H1 (cell line): ENCODE results near the gene LCP1. TPM values are rescaled to one million over a fixed set of nuclear protein-coding genes. Genes with fewer than 3 reads are reported as not detected.

Source experiments
- CTCF ChIA-PET: fragments of 300-600 bp; sonication (Branson Sonifier 250); formaldehyde crosslinking; loops from one replicate; lab custom pipeline; 2021; ENCODE audit not compliant: partially characterized antibody; lab: Charles Lee
- POLR2A ChIA-PET: fragments of 300-600 bp; sonication (Branson Sonifier 250); formaldehyde crosslinking; loops from one replicate; lab custom pipeline; 2021; ENCODE audit warnings: inconsistent platforms; ENCODE audit not compliant: partially characterized antibody; lab: Charles Lee
- DNase-seq, 2 experiments: peaks; one replicate each; pipeline versions ENCODE4 v3.0.0 to v3.0.0-alpha.2; 2010 to 2022; ENCODE audit warnings: low spot score in 2 of 2, low read depth in 1 of 2, mixed read lengths in 1 of 2
- FAIRE-seq: peaks from 2 replicates; lab custom pipeline; 2011; peaks lifted over from hg19 to GRCh38; lab: Jason Lieb, UNC
- H2AFZ ChIP-seq: 2 replicates; pipeline ENCODE4 v1.8.1; 2012; ENCODE audit warnings: low read length, inconsistent platforms
- H2AK5ac ChIP-seq: 2 replicates; pipeline ENCODE4 v1.6.1; 2013; ENCODE audit warnings: low read depth, low read length
- H2BK120ac ChIP-seq: replicated peaks from 2 replicates; pipeline ENCODE3; 2013; ENCODE audit warnings: low read depth, low read length, inconsistent platforms
- H2BK12ac ChIP-seq: 2 replicates; pipeline ENCODE4 v1.6.1; 2013; ENCODE audit warnings: low read depth, low read length
- H2BK15ac ChIP-seq: 2 replicates; pipeline ENCODE4 v1.6.1; 2013; ENCODE audit warnings: low read length
- H2BK20ac ChIP-seq: 2 replicates; pipeline ENCODE4 v1.6.1; 2013; ENCODE audit warnings: low read length
- H2BK5ac ChIP-seq: 2 replicates; pipeline ENCODE4 v1.6.1; 2013; ENCODE audit warnings: low read depth, low read length
- H3K14ac ChIP-seq: 2 replicates; pipeline ENCODE4 v1.6.1; 2013; ENCODE audit warnings: inconsistent platforms; ENCODE audit not compliant: insufficient read length
- H3K18ac ChIP-seq: 2 replicates; pipeline ENCODE4 v1.6.1; 2013; ENCODE audit warnings: low read length; ENCODE audit errors: extremely low read depth
- H3K23ac ChIP-seq: 2 replicates; pipeline ENCODE4 v1.6.1; 2013; ENCODE audit warnings: inconsistent platforms; ENCODE audit not compliant: insufficient read length
- H3K23me2 ChIP-seq: 2 replicates; pipeline ENCODE4 v1.6.1; 2013; ENCODE audit warnings: low read depth, low read length
- H3K27ac ChIP-seq: 2 replicates; pipeline ENCODE4 v1.6.1; 2011; ENCODE audit warnings: low read depth, low read length, inconsistent platforms
- H3K27me3 ChIP-seq, 4 experiments: replicated peaks in 1 of 4; 1 replicate in 1 of 4; 2 replicates in 3 of 4; pipeline versions ENCODE4 v1.6.1 to v1.8.1; 2011 to 2013; ENCODE audit warnings: low read length in 3 of 4, mild to moderate bottlenecking in 3 of 4, inconsistent platforms in 2 of 4, mixed read lengths in 2 of 4, moderate library complexity in 1 of 4; ENCODE audit not compliant: control insufficient read depth in 3 of 4, insufficient read depth in 3 of 4; ENCODE audit errors: extremely low read depth in 1 of 4
- H3K36me3 ChIP-seq, 4 experiments: 2 replicates each; pipeline versions ENCODE4 v1.6.1 to v1.8.1; 2011 to 2013; ENCODE audit warnings: mild to moderate bottlenecking in 4 of 4, low read length in 3 of 4, moderate library complexity in 2 of 4, control low read depth in 1 of 4, inconsistent platforms in 1 of 4; ENCODE audit not compliant: insufficient read depth in 4 of 4, control insufficient read depth in 2 of 4
- H3K4ac ChIP-seq: replicated peaks from 2 replicates; pipeline ENCODE3; 2013; ENCODE audit warnings: low read length, low read depth, mixed read lengths, inconsistent platforms; ENCODE audit not compliant: insufficient read length
- H3K4me1 ChIP-seq, 4 experiments: replicated peaks in 1 of 4; 1 replicate in 1 of 4; 2 replicates in 3 of 4; pipeline versions ENCODE4 v1.6.1 to v1.8.1; 2011 to 2013; ENCODE audit warnings: low read length in 3 of 4, inconsistent platforms in 2 of 4, mixed read lengths in 1 of 4; ENCODE audit not compliant: insufficient read depth in 4 of 4, control insufficient read depth in 3 of 4
- H3K4me2 ChIP-seq, 2 experiments: 2 replicates each; pipeline versions ENCODE4 v1.6.1 to v1.8.1; 2011 to 2013; ENCODE audit warnings: low read depth in 2 of 2, low read length in 2 of 2, control low read depth in 1 of 2, inconsistent platforms in 1 of 2, mild to moderate bottlenecking in 1 of 2; ENCODE audit not compliant: insufficient read depth in 1 of 2
- H3K4me3 ChIP-seq, 4 experiments: fragments of 200-600, 300-600 bp in 1 of 4; sonication (generic), shearing (Covaris generic), sonication (Bioruptor Twin) in 1 of 4; 2 replicates each; pipeline versions ENCODE4 v1.5.1 to v1.8.1; 2011 to 2016; ENCODE audit warnings: low read length in 4 of 4, low read depth in 3 of 4, control low read depth in 2 of 4, inconsistent platforms in 2 of 4, mild to moderate bottlenecking in 2 of 4, mixed read lengths in 1 of 4, moderate library complexity in 1 of 4; ENCODE audit not compliant: insufficient read depth in 2 of 4; ENCODE audit errors: extremely low read depth in 1 of 4
- H3K56ac ChIP-seq: replicated peaks from 2 replicates; pipeline ENCODE3; 2013; ENCODE audit warnings: low read depth, mild to moderate bottlenecking, mixed read lengths, low read length, inconsistent platforms; ENCODE audit not compliant: insufficient read length
- H3K79me1 ChIP-seq: 2 replicates; pipeline ENCODE4 v1.6.1; 2013; ENCODE audit warnings: low read depth, low read length, control low read depth
- H3K79me2 ChIP-seq, 2 experiments: 2 replicates each; pipeline versions ENCODE4 v1.6.1 to v1.8.1; 2012 to 2013; ENCODE audit warnings: low read length in 2 of 2, mild to moderate bottlenecking in 2 of 2, inconsistent platforms in 1 of 2; ENCODE audit not compliant: insufficient read depth in 2 of 2, control insufficient read depth in 1 of 2
- H3K9ac ChIP-seq, 4 experiments: replicated peaks in 1 of 4; 1 replicate in 1 of 4; 2 replicates in 3 of 4; pipeline versions ENCODE4 v1.6.1 to v1.8.1; 2011 to 2013; ENCODE audit warnings: low read depth in 3 of 4, low read length in 3 of 4, control low read depth in 2 of 4, mild to moderate bottlenecking in 2 of 4, moderate library complexity in 2 of 4, inconsistent platforms in 1 of 4; ENCODE audit errors: extremely low read depth in 1 of 4
- H3K9me3 ChIP-seq, 2 experiments: 2 replicates each; pipeline versions ENCODE4 v1.6.1 to v1.8.1; 2012 to 2013; ENCODE audit warnings: mild to moderate bottlenecking in 2 of 2, moderate library complexity in 2 of 2, control low read depth in 1 of 2, inconsistent platforms in 1 of 2, low read depth in 1 of 2, low read length in 1 of 2, mixed read lengths in 1 of 2; ENCODE audit not compliant: insufficient read depth in 2 of 2
- H4K20me1 ChIP-seq, 2 experiments: replicated peaks in 1 of 2; 2 replicates each; pipeline versions ENCODE3 to v1.8.1; 2011 to 2013; ENCODE audit warnings: inconsistent platforms in 2 of 2, low read length in 2 of 2, mild to moderate bottlenecking in 1 of 2; ENCODE audit not compliant: insufficient read depth in 2 of 2, control insufficient read depth in 1 of 2
- H4K5ac ChIP-seq: 2 replicates; pipeline ENCODE4 v1.6.1; 2013; ENCODE audit warnings: low read length, low read depth, mixed read lengths, inconsistent platforms; ENCODE audit not compliant: insufficient read length
- H4K8ac ChIP-seq: 2 replicates; pipeline ENCODE4 v1.8.0; 2013; ENCODE audit warnings: mild to moderate bottlenecking, moderate library complexity, low read length, inconsistent platforms; ENCODE audit not compliant: insufficient read depth; ENCODE audit errors: extremely low read depth
- H4K91ac ChIP-seq: replicated peaks from 2 replicates; pipeline ENCODE3; 2013; ENCODE audit warnings: low read length, mixed read lengths, inconsistent platforms; ENCODE audit not compliant: insufficient read length
- BACH1 ChIP-seq: IDR thresholded peaks from 2 replicates; pipeline ENCODE4 v1.6.1; 2012; ENCODE audit warnings: low read length, improper control_type of control experiment
- CREB1 ChIP-seq: IDR thresholded peaks from 2 replicates; pipeline ENCODE4 v1.6.1; 2012; ENCODE audit warnings: inconsistent platforms
- EP300 ChIP-seq, 2 experiments: IDR thresholded peaks; 1 replicate in 1 of 2; 2 replicates in 1 of 2; pipeline ENCODE4 v1.6.1; 2011 to 2012; ENCODE audit warnings: low read depth in 2 of 2, low read length in 2 of 2, mild to moderate bottlenecking in 2 of 2, borderline replicate concordance in 1 of 2, inconsistent platforms in 1 of 2, moderate library complexity in 1 of 2
- GTF2F1 ChIP-seq: IDR thresholded peaks from 2 replicates; pipeline ENCODE4 v1.6.1; 2012; ENCODE audit warnings: low read depth, low read length, improper control_type of control experiment, borderline replicate concordance
- NRF1 ChIP-seq: IDR thresholded peaks from 2 replicates; pipeline ENCODE4 v1.6.1; 2011; ENCODE audit warnings: mild to moderate bottlenecking, low read depth, low read length, improper control_type of control experiment
- SAP30 ChIP-seq: fragments of 300-600 bp; sonication (generic); IDR thresholded peaks from 2 replicates; pipeline ENCODE4 v1.7.1; 2012; ENCODE audit warnings: low read length, moderate library complexity, mild to moderate bottlenecking, inconsistent platforms; ENCODE audit not compliant: insufficient read depth, insufficient replicate concordance
- SUZ12 ChIP-seq: fragments of 200-600 bp; sonication (generic); IDR thresholded peaks from 2 replicates; pipeline ENCODE4 v1.6.1; 2012; ENCODE audit warnings: mild to moderate bottlenecking, inconsistent platforms, low read length, moderate library complexity, mixed read lengths
- WGBS, 2 experiments: shearing (Covaris generic) in 1 of 2; methylation state at CpG; one replicate each; pipeline versions ENCODE4 v1.1.6 to v1.1.7; 2013 to 2015; ENCODE audit warnings: low lambda C conversion rate in 2 of 2, mixed read lengths in 2 of 2, inconsistent platforms in 1 of 2, low coverage in 1 of 2, missing lambda C conversion rate in 1 of 2; ENCODE audit not compliant: insufficient replicate concordance in 2 of 2, insufficient coverage in 1 of 2, insufficient read length in 1 of 2; ENCODE audit errors: extremely low coverage in 1 of 2, missing lambda C conversion rate in 1 of 2; 5-methylcytosine and 5-hydroxymethylcytosine counted together
- polyA plus RNA-seq, 7 experiments: library from polyadenylated mRNA; depleted of rRNA in 3 of 7; stranded (reverse) in 5 of 7; unstranded in 2 of 7; fragments of >200 nt in 5 of 7; fragments of 200-250 nt in 2 of 7; gene quantifications; 1 replicate in 5 of 7; 2 replicates in 1 of 7; 4 replicates in 1 of 7; pipeline versions ENCODE4 v1.2.1 to v1.2.3, GENCODE V29; 2011 to 2013; ENCODE audit warnings: missing spikeins in 2 of 7, mixed read lengths in 2 of 7
- total RNA-seq: library from RNA; stranded (reverse); fragmentation: NEBNext Ultra II Directional; extraction: Animal tissue kit (Norgen Biotek cat#: 25700); gene quantifications from 2 replicates; pipeline ENCODE4 v1.2.1, GENCODE V29; 2021

Gene LCP1
- total and polyA plus RNA-seq, 2 of the 8 experiments (the other 6 are each of a cell fraction or from before 2014, with no cell fraction given): 0.65 to 4.3 TPM

DNA sequence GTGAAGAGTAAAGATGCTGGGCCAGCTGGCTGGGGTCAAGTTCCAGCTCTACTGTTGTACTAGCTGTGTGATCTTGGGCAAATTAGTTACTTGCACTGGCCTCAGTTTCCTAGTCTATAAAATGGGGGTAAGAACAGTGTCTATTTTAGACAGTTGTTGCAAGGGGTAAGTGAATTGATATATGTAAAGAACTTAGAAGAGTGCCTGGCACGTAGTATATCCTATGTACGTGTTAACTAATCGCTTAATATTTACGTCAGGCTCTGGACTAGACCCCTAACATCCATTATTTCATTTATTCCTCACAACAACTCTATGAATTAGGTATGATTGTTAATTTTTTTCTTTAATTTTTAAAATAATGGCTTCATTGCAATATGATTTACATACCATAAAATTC lies 3.7 kb upstream of the LCP1 start:
- POLR2A ChIA-PET: no interaction called here
- Histone ChIP-seq H3K36me3 (no peaks in the 10 kb centered on the region), H3K4ac (no peak overlapping the region), H3K4me1 (peaks cover 0 to 3% (median 0%) of the 10 kb centered on the region in 4 experiments; a peak in 1 of 7 replicates), H3K27me3 (no peaks in the 10 kb centered on the region), H2BK20ac (no peak overlapping the region), H3K23me2 (no peaks in the 10 kb centered on the region), H4K5ac (no peak overlapping the region), H2BK15ac (no peak overlapping the region), H4K91ac (no peak overlapping the region), H3K14ac (no peak overlapping the region), H2AFZ (no peak overlapping the region), H3K18ac (no peak overlapping the region), H3K4me2 (no peak overlapping the region), H4K20me1 (no peaks in the 10 kb centered on the region), H2BK5ac (no peak overlapping the region), H3K23ac (no peak overlapping the region), H2BK12ac (no peak overlapping the region), H2BK120ac (no peak overlapping the region), H4K8ac (no peak overlapping the region), H3K27ac (no peak overlapping the region), H3K9ac (no peak overlapping the region), H3K4me3 (no peak overlapping the region), H3K79me1 (no peaks in the 10 kb centered on the region), H2AK5ac (no peak overlapping the region), H3K56ac (no peak overlapping the region), H3K79me2 (no peaks in the 10 kb centered on the region), H3K9me3 (no peaks in the 10 kb centered on the region)
- WGBS, 2 experiments: 84% methylated on average over 4 of the region's 4 CpGs; no CpG with 5 or more reads in 1 of the 2 experiments
- FAIRE-seq (no peak), DNase-seq (no peak)
- CTCF ChIA-PET: interaction anchor here (0.8 to 2.0 kb wide), 5 partner anchors 10 to 78 kb away, joined by 3 to 5 read pairs (median 4); no protein-coding TSS in a partner anchor
- TF ChIP-seq BACH1 (no peak), SUZ12 (no peak), CREB1 (no peak), NRF1 (no peak), SAP30 (no peak), GTF2F1 (no peak), EP300 (IDR thresholded peaks at IDR 0.05; ENCODE audit: borderline replicate concordance in 1 of 2, low read depth in 2 of 2, low read length in 2 of 2) (no peak)
